NT2/D1 (cell line): ENCODE measurements around the gene KCTD5.

Experiments
- SUZ12 ChIP-seq: IDR thresholded peaks from 2 replicates; pipeline ENCODE4 v1.6.1; 2011; ENCODE audit not compliant: insufficient read length, insufficient read depth; ENCODE audit errors: extremely low read depth
- YY1 ChIP-seq: IDR thresholded peaks from 2 replicates; pipeline ENCODE4 v1.6.1; 2011; ENCODE audit not compliant: insufficient read length, insufficient read depth
- ZNF274 ChIP-seq: IDR thresholded peaks from 2 replicates; pipeline ENCODE4 v1.6.1; 2011; ENCODE audit warnings: mild to moderate bottlenecking, low read depth, low read length

GRCh38 chr16:2656985-2657384 is 25.3 kb upstream of the KCTD5 start:
- no peak for TF ChIP-seq YY1
- no peak for TF ChIP-seq ZNF274
- no peak for TF ChIP-seq SUZ12
